GM19463 (cell line): ENCODE data around the gene PRCC.

Experiments used
- ATAC-seq: cut with Tn5 transposase; IDR thresholded peaks from one replicate; pipeline ENCODE4 v1.9.1; 2021; ENCODE audit warnings: mild to moderate bottlenecking, moderate library complexity; ENCODE audit not compliant: unreplicated experiment

Gene PRCC

GRCh38 chr1:156767101-156767878 lies at the start of gene PRCC:
Gene PRCC (plus strand): TSS chr1:156767535. CDS start chr1:156767772, 237 bp downstream.
- peak; percentile 92 for ATAC-seq

GRCh38 chr1:156721131-156721530 lies 46.2 kb upstream of the PRCC start:
- no peak for ATAC-seq

GRCh38 chr1:156721535-156721934 lies 45.8 kb upstream of the PRCC start:
- ATAC-seq: no peak

GRCh38 chr1:156725683-156726280 lies 41.6 kb upstream of the PRCC start:
- ATAC-seq: no peak

GRCh38 chr1:156726549-156727226 lies 40.6 kb upstream of the PRCC start:
- ATAC-seq: no peak

GRCh38 chr1:156727492-156727891 lies 39.8 kb upstream of the PRCC start:
- ATAC-seq: no peak

- ATAC-seq: peak; percentile 60
Measured at GRCh38 chr1:156727926-156728598, 39.3 kb upstream of the PRCC start, which contains the start of gene METTL25B. Gene METTL25B (plus strand): TSS chr1:156728469. CDS start chr1:156729105, 636 bp downstream.

GRCh38 chr1:156728599-156729462 lies 38.5 kb upstream of the PRCC start, which contains the start of gene ISG20L2:
Gene ISG20L2 (minus strand): TSS chr1:156728766. CDS start chr1:156727652, 1,114 bp downstream.
- ATAC-seq: peak; percentile 90

GRCh38 chr1:156733989-156734584 lies 33.2 kb upstream of the PRCC start:
- no peak for ATAC-seq

- no peak for ATAC-seq
Measured at GRCh38 chr1:156738407-156738806, 28.9 kb upstream of the PRCC start.

- no peak for ATAC-seq
Measured at GRCh38 chr1:156738916-156739315, 28.4 kb upstream of the PRCC start.

- no peak for ATAC-seq
Measured at GRCh38 chr1:156740237-156740740, 27.0 kb upstream of the PRCC start.

- peak; percentile 89 for ATAC-seq
Measured at GRCh38 chr1:156740741-156741480, 26.4 kb upstream of the PRCC start, which contains the start of gene MRPL24. Gene MRPL24 (minus strand): TSS chr1:156741088. CDS start chr1:156738704, 2,384 bp downstream.

- ATAC-seq: no peak
Measured at GRCh38 chr1:156741481-156741983, 25.8 kb upstream of the PRCC start.

- no peak for ATAC-seq
Measured at GRCh38 chr1:156742017-156742416, 25.3 kb upstream of the PRCC start.

GRCh38 chr1:156742801-156743200 lies 24.5 kb upstream of the PRCC start:
- ATAC-seq: no peak

- ATAC-seq: no peak
Measured at GRCh38 chr1:156743367-156744302, 23.7 kb upstream of the PRCC start.
